HL-60/S4 treated with retinoic acid at 250 ng/mL for 4 days and 3 days (cell line): Measurements from ENCODE around the gene AP4M1.
"Not testable (repeated sequence)": the region's sequence is repeated elsewhere in the genome, so short reads cannot be mapped to it uniquely, and the experiment has no call there.

Experiments
- in situ Hi-C: fragments of 300-500 bp; cut with MboI; formaldehyde crosslinking; loops from 2 replicates; pipeline ENCODE4 v1.7.0; 2022; ENCODE audit warnings: low sequenced_read_pairs

Gene AP4M1

DNA sequence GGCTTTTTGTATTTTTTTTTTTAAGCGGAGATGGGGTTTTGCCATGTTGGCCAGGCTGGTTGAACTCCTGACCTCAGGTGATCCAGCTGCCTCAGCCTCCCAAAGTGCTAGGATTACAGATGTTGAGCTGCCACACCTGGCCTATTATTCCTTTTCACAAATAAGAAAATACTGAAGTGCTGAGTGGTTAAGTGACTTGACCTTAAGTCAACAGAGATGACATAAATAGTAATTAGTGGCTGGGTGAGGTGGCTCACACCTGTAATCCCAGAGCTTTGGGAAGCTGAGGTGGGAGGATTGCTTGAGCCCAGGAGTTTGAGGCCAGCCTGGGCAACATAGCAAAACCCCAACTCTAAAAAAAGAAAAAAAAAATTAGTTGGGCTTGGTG lies 28.8 kb downstream of the AP4M1 start:
- in situ Hi-C loops: not testable (repeated sequence)

GRCh38 chr7:100130608-100131453 lies 29.4 kb downstream of the AP4M1 start:
- in situ Hi-C loops: no loop called here

GRCh38 chr7:100132126-100132525 lies 30.7 kb downstream of the AP4M1 start:
- in situ Hi-C loops: no loop called here

DNA sequence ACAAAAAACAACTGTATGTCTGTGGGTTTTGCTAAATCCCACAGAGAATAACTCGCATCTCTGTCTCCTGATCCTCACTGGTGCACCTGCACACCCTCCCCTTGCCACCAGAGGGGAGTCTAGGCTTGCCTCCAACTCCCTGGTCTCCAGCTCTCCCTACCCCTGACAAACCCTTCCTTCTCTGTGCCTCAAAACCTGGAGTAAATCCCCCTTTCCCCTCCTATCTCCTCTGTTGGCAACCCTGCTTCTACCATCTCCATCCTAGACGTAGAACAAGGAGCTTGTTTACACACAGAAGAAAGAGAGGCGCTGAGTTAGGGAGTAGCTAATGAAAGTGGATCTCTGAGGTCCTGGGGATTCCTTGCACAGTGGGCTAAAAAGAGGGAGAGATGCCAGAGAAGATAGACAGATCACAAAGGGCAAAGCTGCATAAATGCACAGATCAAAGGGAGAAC lies 31.3 kb downstream of the AP4M1 start:
- in situ Hi-C loops: no loop called here

DNA sequence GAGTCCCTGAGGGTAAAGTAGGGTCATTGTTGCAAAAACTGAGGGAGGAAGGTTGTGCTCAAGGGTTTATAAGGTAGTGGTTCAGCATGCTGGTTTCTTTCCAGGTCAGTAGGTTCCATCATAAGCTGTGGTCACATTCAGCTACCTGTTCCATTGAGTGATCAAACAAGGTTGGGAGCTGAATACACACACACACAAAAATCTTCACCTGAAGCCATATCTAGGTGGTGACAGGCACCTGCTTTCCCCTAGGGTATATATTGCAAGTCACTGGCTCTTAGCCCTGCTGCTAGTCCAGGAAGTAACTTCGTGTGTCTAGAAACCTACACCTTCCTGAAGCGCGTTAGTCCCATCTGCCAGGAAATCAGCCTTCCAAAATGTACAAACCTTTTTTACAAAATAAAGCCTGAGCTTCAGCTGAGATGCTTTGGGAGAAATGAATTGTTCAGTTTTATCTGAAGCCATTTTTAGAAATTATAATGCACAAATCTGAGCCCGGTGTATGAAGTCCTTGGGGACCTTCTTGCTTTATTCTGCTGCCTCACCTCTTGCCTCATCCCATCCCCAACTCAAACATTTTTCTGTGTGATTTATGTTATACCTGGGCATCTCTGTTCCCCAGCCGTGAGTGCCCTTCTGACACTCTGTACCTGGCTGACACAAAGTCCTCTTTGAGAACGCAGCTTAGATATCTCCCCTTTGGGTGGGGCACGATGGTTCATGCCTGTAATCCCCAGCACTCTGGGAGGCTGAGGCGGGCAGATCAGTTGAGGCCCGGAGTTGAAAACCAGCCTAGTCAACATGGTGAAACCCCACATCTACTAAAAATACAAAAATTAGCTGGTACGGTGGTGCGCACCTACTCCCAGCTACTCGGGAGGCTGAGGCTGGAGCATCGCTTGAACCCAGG lies 36.7 kb downstream of the AP4M1 start:
- in situ Hi-C loops: no loop called here

- in situ Hi-C loops: no loop called here
Observed at GRCh38 chr7:100141555-100141949, 40.1 kb downstream of the AP4M1 start.

GRCh38 chr7:100142461-100142860 lies 41.0 kb downstream of the AP4M1 start:
- in situ Hi-C loops: no loop called here

- in situ Hi-C loops: not testable (repeated sequence)
Observed at GRCh38 chr7:100146350-100146749, 44.9 kb downstream of the AP4M1 start.

GRCh38 chr7:100147278-100147677 lies 45.8 kb downstream of the AP4M1 start:
- in situ Hi-C loops: no loop called here

- in situ Hi-C loops: no loop called here
Observed at GRCh38 chr7:100148225-100148558, 46.7 kb downstream of the AP4M1 start.

DNA sequence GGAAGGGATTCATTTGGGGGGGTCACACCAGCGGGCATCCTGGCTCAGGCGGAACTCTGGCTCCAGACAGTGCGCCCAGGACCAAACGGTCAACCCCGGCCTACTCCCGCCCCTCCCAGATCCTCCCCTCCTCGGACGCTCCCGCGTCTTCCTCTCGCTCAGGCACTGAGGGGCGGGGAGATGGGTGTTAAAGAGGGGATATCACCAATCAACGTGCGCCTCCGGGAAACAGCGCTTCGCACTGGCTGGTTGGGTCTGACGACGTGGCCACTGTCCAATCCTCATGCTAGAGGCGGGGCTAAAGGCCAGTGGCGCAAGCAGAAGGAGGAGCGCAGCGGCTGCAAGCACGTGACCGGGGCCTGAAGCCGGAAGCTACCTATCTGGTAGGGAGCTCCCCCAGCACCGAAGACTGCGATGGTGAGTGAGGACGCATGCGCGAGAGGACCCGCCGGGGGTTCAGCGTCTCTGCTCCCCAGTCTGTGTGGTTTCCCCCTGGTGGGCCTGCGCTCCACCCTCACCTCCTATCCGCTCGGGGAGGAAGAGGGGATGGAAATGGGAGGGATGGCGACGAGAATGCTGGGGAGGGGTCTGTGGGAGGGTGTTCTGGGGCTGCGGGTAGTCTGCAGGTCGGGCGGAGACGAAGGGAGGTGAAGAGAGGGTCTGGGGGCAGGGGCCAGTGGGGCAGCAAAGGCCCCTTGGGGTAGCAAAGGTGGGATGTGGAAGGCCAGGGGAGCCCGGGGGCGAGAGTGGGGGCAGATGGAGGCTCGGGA lies 47.3 kb downstream of the AP4M1 start, which contains the start of gene LAMTOR4:
Gene LAMTOR4 (plus strand): TSS at position 360 of the 770 bp plus-strand sequence. CDS start 55 bp downstream, at position 415.
- in situ Hi-C loops: no loop called here

GRCh38 chr7:100152404-100152803 lies 51.0 kb downstream of the AP4M1 start:
- in situ Hi-C loops: no loop called here

DNA sequence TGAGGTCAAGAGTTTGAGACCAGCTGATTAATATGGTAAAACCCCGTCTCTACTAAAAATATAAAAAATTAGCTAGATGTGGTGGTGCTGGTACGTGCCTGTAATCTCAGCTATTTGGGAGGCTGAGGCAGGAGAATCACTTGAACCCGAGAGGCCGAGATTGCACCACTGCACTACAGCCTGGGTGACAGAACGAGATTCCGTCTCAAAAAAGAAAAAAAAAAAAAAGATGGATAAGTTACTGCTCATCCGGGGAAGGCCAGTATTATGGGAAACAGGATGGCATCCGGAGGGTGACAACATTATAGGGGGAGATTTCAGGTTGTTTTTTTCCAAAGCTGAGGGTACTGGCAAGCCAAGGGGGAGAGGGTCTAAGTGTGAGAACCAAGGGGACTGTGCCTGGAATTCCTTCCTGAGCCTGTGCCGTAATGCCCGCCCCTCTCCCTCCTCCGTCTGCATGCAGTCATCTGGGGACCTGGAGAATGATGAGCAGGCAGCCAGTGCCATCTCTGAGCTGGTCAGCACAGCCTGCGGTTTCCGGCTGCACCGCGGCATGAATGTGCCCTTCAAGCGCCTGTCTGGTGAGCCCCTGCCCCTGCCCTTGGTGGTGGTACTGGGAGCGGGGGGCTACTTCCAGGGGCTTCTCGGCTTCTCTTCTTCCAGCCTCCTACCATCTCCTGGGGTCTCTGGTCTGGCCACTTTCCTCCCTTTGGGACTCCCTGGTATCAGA lies 51.7 kb downstream of the AP4M1 start:
- in situ Hi-C loops: no loop called here

DNA sequence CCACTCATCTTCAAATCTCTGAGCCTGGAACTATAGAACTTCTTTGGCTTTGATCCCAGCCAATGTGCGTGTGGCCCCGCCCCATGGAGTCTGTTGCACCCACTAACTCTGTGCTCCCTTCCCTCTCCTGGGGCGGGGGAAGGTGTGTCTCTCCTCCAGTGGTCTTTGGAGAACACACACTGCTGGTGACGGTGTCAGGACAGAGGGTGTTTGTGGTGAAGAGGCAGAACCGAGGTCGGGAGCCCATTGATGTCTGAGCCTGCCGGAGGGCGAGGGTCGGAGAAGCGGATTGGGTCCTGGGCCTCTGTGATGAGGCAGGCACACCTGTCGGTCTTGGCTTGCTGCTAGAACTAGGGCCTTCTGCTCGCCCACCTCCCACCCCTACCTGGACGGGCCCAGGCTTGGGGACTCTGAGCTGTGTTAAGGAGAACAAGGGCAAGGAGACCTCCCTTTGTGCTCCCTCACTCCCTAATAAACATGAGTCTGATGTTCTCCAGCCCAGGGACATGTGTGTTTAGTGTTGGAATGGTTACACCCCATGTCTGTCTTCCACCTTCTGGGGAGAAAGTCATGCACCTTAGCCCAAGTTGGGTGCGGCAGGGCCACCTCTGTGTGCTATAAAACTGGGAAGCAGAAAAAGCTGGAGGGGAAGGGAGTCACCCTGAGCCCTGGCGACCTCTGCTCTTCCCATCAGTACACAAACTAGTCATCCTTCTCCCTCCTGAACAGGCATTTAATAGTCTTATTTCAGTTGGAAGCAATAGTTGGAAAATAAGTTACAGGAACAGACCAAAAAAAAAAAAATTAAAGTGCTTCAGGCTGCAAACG lies 52.5 kb downstream of the AP4M1 start:
- in situ Hi-C loops: no loop called here

- in situ Hi-C loops: no loop called here
Observed at GRCh38 chr7:100154651-100155491, 53.4 kb downstream of the AP4M1 start.

DNA sequence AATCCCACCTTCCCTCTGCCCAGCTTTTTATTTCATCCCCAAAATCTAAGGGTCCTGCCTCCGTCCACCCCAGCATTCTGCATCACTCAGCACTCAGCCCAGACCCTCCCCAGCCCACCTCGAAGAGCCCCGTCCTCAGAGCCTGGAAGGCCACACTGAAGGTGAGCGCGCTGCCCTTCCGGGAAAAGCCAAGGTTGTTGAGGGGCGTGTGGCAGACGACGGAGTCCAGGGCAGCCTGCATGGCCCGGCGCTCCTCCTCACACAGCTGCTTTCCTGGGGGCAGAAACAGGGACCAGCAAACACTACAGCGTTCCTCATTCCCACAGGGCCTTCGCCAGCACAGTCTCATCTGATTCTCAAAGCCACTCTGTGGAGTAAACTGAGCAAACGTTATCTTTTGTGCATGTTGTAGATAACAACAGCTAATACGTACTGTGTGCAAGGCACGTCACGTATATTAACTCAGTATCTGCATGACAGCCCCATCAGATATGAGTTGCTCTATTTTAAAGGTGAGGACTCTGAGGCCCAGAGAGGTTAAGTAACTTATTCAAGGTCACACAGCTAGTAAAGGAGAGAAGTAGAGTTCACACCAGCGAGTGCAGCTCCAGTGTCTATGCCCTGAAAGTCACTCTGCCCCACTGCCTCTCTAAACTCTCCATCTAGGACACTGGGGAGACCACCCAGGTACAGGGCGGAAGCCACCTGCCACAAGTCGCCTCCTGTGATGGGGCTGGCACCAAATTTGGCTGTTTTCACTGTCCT lies 54.3 kb downstream of the AP4M1 start:
- in situ Hi-C loops: no loop called here

DNA sequence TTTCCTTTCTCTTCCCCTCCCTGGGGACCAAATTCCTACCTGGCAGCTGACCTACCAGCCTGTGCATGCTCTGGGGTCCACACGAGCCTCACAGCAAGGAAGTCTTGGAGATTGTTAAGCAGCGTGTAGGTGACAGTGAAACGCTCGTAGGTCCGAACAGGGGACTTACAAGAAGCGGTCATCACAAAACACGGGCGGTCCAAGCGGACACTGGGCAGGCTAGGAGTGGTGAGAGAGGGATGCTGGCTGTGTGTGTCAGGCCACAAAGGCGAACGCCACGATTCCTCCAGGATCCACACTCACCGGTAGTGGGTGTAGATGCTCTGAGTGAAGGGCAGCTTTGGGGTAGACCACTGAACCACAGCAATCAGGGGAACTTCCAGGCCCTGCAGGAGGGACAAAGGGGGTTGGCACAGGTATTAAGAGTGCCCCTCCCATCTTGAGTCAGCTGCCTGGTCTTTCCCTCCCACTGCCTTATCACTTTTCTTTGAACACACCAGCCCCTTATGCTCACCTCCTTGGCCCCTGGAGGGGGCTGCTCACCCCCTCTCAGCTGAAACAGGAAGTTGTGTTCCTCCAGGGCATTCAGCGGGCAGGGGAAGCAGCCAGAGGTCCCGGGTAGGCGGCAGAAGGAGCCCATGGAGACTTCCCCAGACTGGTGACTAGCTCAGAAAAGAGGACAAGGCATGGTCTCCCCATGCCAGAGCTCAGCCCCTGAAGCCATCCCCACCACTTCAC lies 55.1 kb downstream of the AP4M1 start:
- in situ Hi-C loops: no loop called here
